K562 (cell line): ENCODE data around the gene PDLIM7. TPM values are rescaled to one million over a fixed set of nuclear protein-coding genes. Genes with fewer than 3 reads are reported as not detected.

Experiments
- ATAC-seq: fragments of 200-7000 bp; cut with Tn5 transposase; 3 replicates; pipeline ENCODE4 v1.9.1; 2020; ENCODE audit warnings: moderate library complexity
- BruUV-seq: library from RNA; stranded (reverse); fragments of 400-500 nt; replicated peaks from 2 replicates; lab custom pipeline; 2021; lab: Mats Ljungman, UMichigan
- CTCF ChIA-PET: fragments of 300-600 bp; formaldehyde crosslinking; extraction: SDS; loops from one replicate; lab custom pipeline; 2021; ENCODE audit warnings: low intra/inter-chr PET ratio; lab: Yijun Ruan, JAX
- POLR2A ChIA-PET: fragments of 300-600, 350-650 bp; sonication (Branson Sonifier 250); formaldehyde crosslinking; extraction: SDS; loops from one replicate; lab custom pipeline; 2021; ENCODE audit warnings: antibody characterized with exemption, inconsistent platforms; lab: Yijun Ruan, JAX
- DNase-seq, 4 experiments: peaks; one replicate each; pipeline versions ENCODE4 v3.0.0 to v3.0.0-alpha.2; 2011 to 2018; ENCODE audit warnings: low spot score in 3 of 4, mixed read lengths in 3 of 4; ENCODE audit errors: extremely low read depth in 1 of 4
- FAIRE-seq: peaks from 2 replicates; lab custom pipeline; 2011; peaks lifted over from hg19 to GRCh38; lab: Jason Lieb, UNC
- H2AFZ ChIP-seq: 2 replicates; pipeline ENCODE4 v1.6.0; 2011; ENCODE audit warnings: low read depth, low read length, control low read depth, inconsistent platforms
- H3K27ac ChIP-seq: fragments of 200-600 bp; 3 replicates; pipeline ENCODE4 v1.8.0; 2011; ENCODE audit warnings: low read depth, mild to moderate bottlenecking, control low read depth, inconsistent platforms, low read length, moderate library complexity, mixed read lengths; ENCODE audit errors: extremely low read depth
- H3K27me3 ChIP-seq, 2 experiments: fragments of 300-600 bp in 1 of 2; 2 replicates in 1 of 2; 3 replicates in 1 of 2; pipeline versions ENCODE4 v1.6.0 to v1.8.0; 2011; ENCODE audit warnings: inconsistent platforms in 2 of 2, low read length in 2 of 2, mild to moderate bottlenecking in 1 of 2, mixed read lengths in 1 of 2, moderate library complexity in 1 of 2; ENCODE audit not compliant: control insufficient read depth in 2 of 2, insufficient read depth in 2 of 2
- H3K36me3 ChIP-seq: fragments of 300-600 bp; 3 replicates; pipeline ENCODE4 v1.8.0; 2011; ENCODE audit warnings: mild to moderate bottlenecking, low read length, inconsistent platforms; ENCODE audit not compliant: control insufficient read depth, insufficient read depth
- H3K4me1 ChIP-seq, 2 experiments: fragments of 200-600 bp in 1 of 2; replicated peaks in 1 of 2; 2 replicates in 1 of 2; 3 replicates in 1 of 2; pipeline versions ENCODE4 v1.5.1 to v1.8.0; 2011; ENCODE audit warnings: inconsistent platforms in 2 of 2, low read length in 2 of 2, mild to moderate bottlenecking in 1 of 2, mixed read lengths in 1 of 2, moderate library complexity in 1 of 2; ENCODE audit not compliant: control insufficient read depth in 2 of 2, insufficient read depth in 2 of 2
- H3K4me2 ChIP-seq: 2 replicates; pipeline ENCODE4 v1.6.1; 2011; ENCODE audit warnings: low read length, control low read depth, inconsistent platforms, mixed read lengths; ENCODE audit not compliant: insufficient read depth
- H3K4me3 ChIP-seq: fragments of 200-600 bp; sonication (generic), shearing (Covaris generic); 2 replicates; pipeline ENCODE4 v1.5.1; 2016; ENCODE audit warnings: control low read depth, inconsistent platforms
- H3K79me2 ChIP-seq: fragments of 200-600 bp; 3 replicates; pipeline ENCODE4 v1.8.0; 2011; ENCODE audit warnings: low read length, inconsistent platforms; ENCODE audit not compliant: control insufficient read depth, insufficient read depth
- H3K9ac ChIP-seq, 2 experiments: 2 replicates each; pipeline versions ENCODE4 v1.6.0 to v1.6.1; 2011; ENCODE audit warnings: low read depth in 2 of 2, low read length in 2 of 2, control low read depth in 1 of 2, inconsistent platforms in 1 of 2, mild to moderate bottlenecking in 1 of 2, mixed read lengths in 1 of 2; ENCODE audit not compliant: insufficient read depth in 1 of 2
- H3K9me1 ChIP-seq: one replicate; pipeline ENCODE4 v1.6.0; 2011; ENCODE audit warnings: inconsistent platforms, mild to moderate bottlenecking, low read length, moderate library complexity; ENCODE audit not compliant: control insufficient read depth, insufficient read depth
- H3K9me3 ChIP-seq: replicated peaks from 2 replicates; pipeline ENCODE4 v1.5.1; 2011; ENCODE audit warnings: low read depth, low read length, inconsistent platforms; ENCODE audit not compliant: control insufficient read depth, insufficient read depth
- H4K20me1 ChIP-seq: replicated peaks from 2 replicates; pipeline ENCODE4 v1.6.1; 2011; ENCODE audit warnings: low read length, inconsistent platforms, mixed read lengths; ENCODE audit not compliant: control insufficient read depth, insufficient read depth
- ARID1B ChIP-seq: fragments of 450-650 bp; IDR thresholded peaks from 2 replicates; pipeline ENCODE4 v1.6.1; 2016; ENCODE audit warnings: antibody characterized with exemption, mild to moderate bottlenecking, inconsistent platforms
- CBX8 ChIP-seq: fragments of 200-600 bp; sonication (generic); IDR thresholded peaks from 2 replicates; pipeline ENCODE4 v1.6.1; 2012; ENCODE audit warnings: borderline replicate concordance, mixed run types, low read depth, mild to moderate bottlenecking, moderate library complexity, mixed read lengths, low read length, control low read depth, inconsistent platforms; ENCODE audit not compliant: poor library complexity, severe bottlenecking; ENCODE audit errors: extremely low read depth
- DDX20 ChIP-seq: fragments of 450-650 bp; IDR thresholded peaks from 2 replicates; pipeline ENCODE4 v1.6.1; 2016; ENCODE audit warnings: missing genetic modification characterization, low read depth, mild to moderate bottlenecking, missing compliant biosample characterization, moderate library complexity
- HBP1 ChIP-seq: fragments of 450-650 bp; formaldehyde crosslinking; IDR thresholded peaks from 2 replicates; pipeline ENCODE4 v1.4.0; 2022; ENCODE audit warnings: missing genetic modification characterization
- HNRNPUL1 ChIP-seq: fragments of 200-400 bp; formaldehyde crosslinking; IDR thresholded peaks from 2 replicates; pipeline ENCODE4 v1.6.1; 2017; ENCODE audit warnings: low read length
- KDM1A ChIP-seq, 2 experiments: fragments of 450-650 bp; IDR thresholded peaks; 2 replicates each; pipeline ENCODE4 v1.6.1; 2016; ENCODE audit warnings: mild to moderate bottlenecking in 2 of 2
- POLR2A ChIP-seq: fragments of 450-650 bp; conservative IDR thresholded peaks from 2 replicates; pipeline ENCODE4 v1.6.1; 2016
- POLR2AphosphoS2 ChIP-seq: IDR thresholded peaks from 2 replicates; pipeline ENCODE4 v1.6.1; 2012; ENCODE audit warnings: low read length, improper control_type of control experiment
- POLR2AphosphoS5 ChIP-seq: IDR thresholded peaks from 2 replicates; pipeline ENCODE4 v1.6.1; 2011; ENCODE audit warnings: mild to moderate bottlenecking, low read depth, low read length, moderate library complexity; ENCODE audit not compliant: control insufficient read depth, insufficient read depth
- POLR2B ChIP-seq: fragments of 450-650 bp; IDR thresholded peaks from 2 replicates; pipeline ENCODE4 v1.6.1; 2018; ENCODE audit warnings: low read depth; ENCODE audit not compliant: partially characterized antibody
- SMARCA4 ChIP-seq: fragments of 450-650 bp; IDR thresholded peaks from 2 replicates; pipeline ENCODE4 v1.6.1; 2016
- SUPT5H ChIP-seq: fragments of 450-650 bp; IDR thresholded peaks from 2 replicates; pipeline ENCODE4 v1.6.1; 2016
- THRB ChIP-seq: fragments of 450-650 bp; formaldehyde crosslinking; conservative IDR thresholded peaks from 2 replicates; pipeline ENCODE4 v1.4.0; 2022; ENCODE audit warnings: mild to moderate bottlenecking, missing genetic modification characterization
- ZBTB33 ChIP-seq: sonication (generic); formaldehyde crosslinking; IDR thresholded peaks from 2 replicates; pipeline ENCODE4 v1.8.1; 2023; ENCODE audit warnings: mild to moderate bottlenecking, missing genetic modification reagents
- ZBTB34 ChIP-seq: fragments of 250-450 bp; sonication (Bioruptor Pico); IDR thresholded peaks from 2 replicates; pipeline ENCODE4 v1.8.0; 2021; ENCODE audit warnings: mild to moderate bottlenecking, moderate library complexity
- WGBS: fragments of 100-300 bp; shearing (Covaris generic); methylation state at CpG from one replicate; pipeline ENCODE4 v1.1.6; 2016; ENCODE audit warnings: low coverage, mixed read lengths; ENCODE audit not compliant: insufficient coverage; ENCODE audit errors: missing lambda C conversion rate; 5-methylcytosine and 5-hydroxymethylcytosine counted together
- in situ Hi-C: fragments of 300-500 bp; cut with MboI; formaldehyde crosslinking; loops from 4 replicates; pipeline ENCODE4 v1.15.0; 2018; ENCODE audit warnings: inconsistent platforms, mixed read lengths
- intact Hi-C: fragments of 100-400 bp; cut with micrococcal nuclease; formaldehyde crosslinking; loops from 2 replicates; pipeline ENCODE4 v1.14.2; 2022
- polyA plus RNA-seq, 8 experiments: library from polyadenylated mRNA; depleted of rRNA in 4 of 8; stranded (reverse) in 5 of 8; unstranded in 3 of 8; fragments of >200 nt; fragmentation: Nextera tagmentation in 2 of 8; fragmentation: Illumina TruSeq in 1 of 8; extraction: Ambion mirVana in 2 of 8; extraction: Trizol in 1 of 8; gene quantifications; 2 replicates each; pipeline versions ENCODE4 v1.2.1 to v1.2.3, GENCODE V29; 2011 to 2014; ENCODE audit warnings: inconsistent platforms in 1 of 8, missing spikeins in 1 of 8
- total RNA-seq, 7 experiments: library from RNA; depleted of rRNA in 6 of 7; stranded (reverse); fragments of >200 nt in 6 of 7; fragmentation: Illumina TruSeq in 2 of 7; extraction: Trizol in 2 of 7; gene quantifications; 2 replicates each; pipeline versions ENCODE4 v1.2.1 to v1.2.3, GENCODE V29; 2011 to 2021; ENCODE audit warnings: low replicate concordance in 1 of 7

Gene PDLIM7
- total and polyA plus RNA-seq, 9 of the 15 experiments (the other 6 are each of a cell fraction or from before 2014, with no cell fraction given), result 2.1 to 124 (median 32.6) TPM

- Histone ChIP-seq H3K9me3 (no peaks in the 10 kb centered on the region), H3K79me2 (no peaks in the 10 kb centered on the region), H2AFZ (no peak overlapping the region), H3K36me3 (peaks cover 44% of the 10 kb centered on the region; the same call in 2 of the 3 replicates), H3K4me1 (peaks cover 15 to 33% of the 10 kb centered on the region in 2 experiments), H3K9ac (peak overlapping the region in 1 of 2 experiments; percentile 48; a peak in 1 of 4 replicates), H3K27me3 (no peaks in the 10 kb centered on the region), H3K4me3 (no peak overlapping the region), H3K27ac (no peak overlapping the region; the same call in 2 of the 3 replicates), H3K4me2 (no peak overlapping the region), H4K20me1 (no peaks in the 10 kb centered on the region), H3K9me1 (no peaks in the 10 kb centered on the region)
- DNase-seq (no peak), ATAC-seq (peak; percentile 19), FAIRE-seq (no peak)
- ChIA-PET CTCF (interaction anchor here (1.1 kb wide), 1 partner anchor 9 kb away, joined by 4 read pairs; no protein-coding TSS in a partner anchor), POLR2A (interaction anchor here (1.0 to 1.2 kb wide), 2 partner anchors 11 to 27 kb away, joined by 3 to 4 read pairs; no protein-coding TSS in a partner anchor)
- in situ Hi-C loops (no loop called here), intact Hi-C loops (no loop called here)
- no TSS peak for BruUV-seq
- 78% methylated on average over 10 of the region's 10 CpGs for WGBS
- TF ChIP-seq HBP1 (CRISPR knock-in tag), result 0 out of 2 replicates have a peak, but pooled peaks have one; percentile 24
- no peak for TF ChIP-seq ZBTB34 (CRISPR knock-in tag)
- 0 out of 2 replicates have a peak, but pooled peaks have one; percentile 51 for TF ChIP-seq SUPT5H
- no peak for TF ChIP-seq KDM1A (IDR thresholded peaks at IDR 0.05)
- TF ChIP-seq POLR2A, result peak; percentile 52; the same call in 1 of the 2 replicates
- no peak for TF ChIP-seq CBX8
- TF ChIP-seq POLR2B, result peak; percentile 28
- no peak for TF ChIP-seq ARID1B
- no peak for TF ChIP-seq DDX20 (tag)
- TF ChIP-seq POLR2AphosphoS5, result peak; percentile 51; the same call in 1 of the 2 replicates
- no peak for TF ChIP-seq POLR2AphosphoS2
- peak; percentile 35; the same call in 1 of the 2 replicates for TF ChIP-seq ZBTB33 (CRISPR knock-in tag)
- no peak for TF ChIP-seq SMARCA4
- peak; percentile 67; the same call in 1 of the 2 replicates for TF ChIP-seq THRB (CRISPR knock-in tag)
- TF ChIP-seq HNRNPUL1, result no peak
Observed at GRCh38 chr5:177482359-177482795, 15.0 kb downstream of the PDLIM7 start.
